Esophagus muscularis mucosa (tissue), 4 donors: ENCODE results near the gene ABCG2. TPM values are rescaled to one million over a fixed set of nuclear protein-coding genes. Genes with fewer than 3 reads are reported as not detected.

ENCODE experiments used
- DNase-seq: peaks from one replicate; pipeline ENCODE4 v3.0.0-alpha.2; 2017; ENCODE audit errors: extremely low spot score
- H3K27ac ChIP-seq, 4 donors: fragments of 200-600 bp; sonication (generic); replicated peaks in 1 of 4; 1 replicate in 3 of 4; 2 replicates in 1 of 4; pipeline ENCODE4 v1.5.1; 2016 to 2019; ENCODE audit warnings: mild to moderate bottlenecking in 1 of 4
- H3K27me3 ChIP-seq, 4 donors: fragments of 200-600 bp; sonication (generic); one replicate each; pipeline versions ENCODE4 v1.5.1 to v1.6.0; 2016 to 2019
- H3K36me3 ChIP-seq, 4 donors: fragments of 200-600 bp; sonication (generic); one replicate each; pipeline ENCODE4 v1.5.1; 2016 to 2019
- H3K4me1 ChIP-seq, 4 donors: fragments of 200-600 bp; sonication (generic); one replicate each; pipeline ENCODE4 v1.5.1; 2016 to 2019
- H3K4me3 ChIP-seq, 4 donors: fragments of 200-600 bp; sonication (generic); 1 replicate in 2 of 4; 2 replicates in 2 of 4; pipeline ENCODE4 v1.5.1; 2016 to 2019; ENCODE audit warnings: mild to moderate bottlenecking in 4 of 4, moderate library complexity in 1 of 4
- H3K9me3 ChIP-seq, 4 donors: fragments of 200-600 bp; sonication (generic); 1 replicate in 3 of 4; 2 replicates in 1 of 4; pipeline ENCODE4 v1.5.1; 2016 to 2019
- CTCF ChIP-seq, 3 experiments: fragments of 200-600 bp in 2 of 3; fragments of 450-650 bp in 1 of 3; sonication (generic) in 2 of 3; IDR thresholded peaks; one replicate each; pipeline ENCODE4 v1.5.1; 2017 to 2019; ENCODE audit warnings: antibody characterized with exemption in 3 of 3, mild to moderate bottlenecking in 2 of 3, moderate library complexity in 1 of 3
- EP300 ChIP-seq: sonication (generic); formaldehyde crosslinking; IDR thresholded peaks from one replicate; pipeline ENCODE4 v1.6.1; 2017; ENCODE audit warnings: antibody characterized with exemption
- POLR2A ChIP-seq: fragments of 450-650 bp; IDR thresholded peaks from one replicate; pipeline ENCODE4 v1.6.1; 2017; ENCODE audit warnings: antibody characterized with exemption, moderate library complexity, mild to moderate bottlenecking, low read depth
- POLR2AphosphoS5 ChIP-seq, 2 donors: sonication (generic); formaldehyde crosslinking; IDR thresholded peaks; one replicate each; pipeline ENCODE4 v1.6.1; 2017; ENCODE audit warnings: antibody characterized with exemption in 2 of 2
- WGBS: methylation state at CpG from one replicate; pipeline ENCODE4 v1.1.5; 2018; 5-methylcytosine and 5-hydroxymethylcytosine counted together
- intact Hi-C: fragments of 100-400 bp; cut with DNase I; formaldehyde crosslinking; loops from one replicate; pipeline ENCODE4 v1.15.1; 2023
- total RNA-seq, 4 donors: library from RNA; depleted of rRNA; stranded (reverse); fragments of >200 nt; gene quantifications; one replicate each; pipeline versions ENCODE4 v1.1.0 to v1.2.1, GENCODE V29; 2016

ABCG2 gene
- total RNA-seq, 4 donors from 2014 or later, result 0.83 to 5.2 (median 2.7) TPM

- 84% methylated on average over 5 of the region's 5 CpGs for WGBS
- TF ChIP-seq POLR2AphosphoS5 (IDR thresholded peaks at IDR 0.05) (no peak), CTCF (IDR thresholded peaks at IDR 0.05) (no peak), POLR2A (no peak), EP300 (no peak)
- Histone ChIP-seq H3K27me3 (no peaks in the 10 kb centered on the region), H3K36me3 (peaks cover 0 to 3% (median 0%) of the 10 kb centered on the region in 4 donors), H3K9me3 (no peaks in the 10 kb centered on the region), H3K4me3 (no peak overlapping the region), H3K27ac (no peak overlapping the region), H3K4me1 (no peaks in the 10 kb centered on the region)
- intact Hi-C loops, result no loop called here
- DNase-seq, result no peak
Measured at GRCh38 chr4:88093874-88094273, 64.6 kb downstream of the ABCG2 start.

GRCh38 chr4:88091378-88091777, 67.1 kb downstream of the ABCG2 start:
- Histone ChIP-seq H3K27ac (no peak overlapping the region), H3K4me1 (no peaks in the 10 kb centered on the region), H3K9me3 (no peaks in the 10 kb centered on the region), H3K36me3 (no peaks in the 10 kb centered on the region), H3K27me3 (no peaks in the 10 kb centered on the region), H3K4me3 (no peak overlapping the region)
- no peak for TF ChIP-seq CTCF (IDR thresholded peaks at IDR 0.05)
- no peak for TF ChIP-seq POLR2A
- TF ChIP-seq POLR2AphosphoS5 (IDR thresholded peaks at IDR 0.05), result no peak
- TF ChIP-seq EP300, result no peak
- DNase-seq, result no peak
- WGBS, result 92% methylated on average over 3 of the region's 3 CpGs
- intact Hi-C loops, result no loop called here

GRCh38 chr4:88090898-88091297, 67.5 kb downstream of the ABCG2 start:
- DNase-seq, result no peak
- Histone ChIP-seq H3K27ac (no peak overlapping the region), H3K9me3 (no peaks in the 10 kb centered on the region), H3K4me1 (no peaks in the 10 kb centered on the region), H3K27me3 (no peaks in the 10 kb centered on the region), H3K4me3 (no peak overlapping the region), H3K36me3 (no peaks in the 10 kb centered on the region)
- TF ChIP-seq POLR2AphosphoS5 (IDR thresholded peaks at IDR 0.05), result no peak
- no peak for TF ChIP-seq POLR2A
- TF ChIP-seq EP300, result no peak
- no peak for TF ChIP-seq CTCF (IDR thresholded peaks at IDR 0.05)
- intact Hi-C loops, result no loop called here

- intact Hi-C loops, result no loop called here
- no peak for DNase-seq
- no peaks in the 10 kb centered on the region for H3K36me3 ChIP-seq
- no peaks in the 10 kb centered on the region for H3K9me3 ChIP-seq
- no peaks in the 10 kb centered on the region for H3K4me1 ChIP-seq
- H3K27me3 ChIP-seq, result no peaks in the 10 kb centered on the region
- H3K27ac ChIP-seq, result no peak overlapping the region
- no peak for TF ChIP-seq CTCF (IDR thresholded peaks at IDR 0.05)
- TF ChIP-seq POLR2AphosphoS5 (IDR thresholded peaks at IDR 0.05), result no peak
- no peak for TF ChIP-seq EP300
- no peak for TF ChIP-seq POLR2A
- 100% methylated on average over 1 of the region's 1 CpG for WGBS
- no peak overlapping the region for H3K4me3 ChIP-seq
Measured at GRCh38 chr4:88087004-88087403, 71.4 kb downstream of the ABCG2 start.

GRCh38 chr4:88080626-88081025, 77.8 kb downstream of the ABCG2 start:
- intact Hi-C loops, result no loop called here
- H3K27ac ChIP-seq, result no peak overlapping the region
- no peaks in the 10 kb centered on the region for H3K27me3 ChIP-seq
- H3K4me3 ChIP-seq, result no peak overlapping the region
- DNase-seq, result no peak
- peaks cover 14 to 30% (median 26%) of the 10 kb centered on the region in 4 donors for H3K36me3 ChIP-seq
- H3K4me1 ChIP-seq, result no peaks in the 10 kb centered on the region
- no peaks in the 10 kb centered on the region for H3K9me3 ChIP-seq
- WGBS, result 85% methylated on average over 1 of the region's 1 CpG
- TF ChIP-seq CTCF (IDR thresholded peaks at IDR 0.05) (no peak), POLR2A (no peak), EP300 (no peak), POLR2AphosphoS5 (IDR thresholded peaks at IDR 0.05) (no peak)
